H1 (cell line): Measurements from ENCODE around the gene KLF13. TPM values are rescaled to one million over a fixed set of nuclear protein-coding genes. Genes with fewer than 3 reads are reported as not detected.

Source experiments
- ASH2L ChIP-seq: fragments of 200-600, 300-600 bp; sonication (generic); IDR thresholded peaks from one replicate; pipeline ENCODE4 v1.7.1; 2017; ENCODE audit warnings: low read length
- BCL11A ChIP-seq, 2 experiments: IDR thresholded peaks; one replicate each; pipeline ENCODE4 v1.6.1; 2011; ENCODE audit warnings: low read depth in 2 of 2, low read length in 2 of 2, mild to moderate bottlenecking in 2 of 2
- CBX5 ChIP-seq: fragments of 300-800, 300-1000 bp; sonication (generic); IDR thresholded peaks from 2 replicates; pipeline ENCODE4 v1.7.1; 2016; ENCODE audit warnings: antibody characterized with exemption, low read length, low read depth
- CBX8 ChIP-seq: fragments of 300-800, 300-1000 bp; sonication (generic); IDR thresholded peaks from 2 replicates; pipeline ENCODE4 v1.7.1; 2016; ENCODE audit warnings: low read depth, low read length, borderline replicate concordance
- CHD1 ChIP-seq: IDR thresholded peaks from 2 replicates; pipeline ENCODE4 v1.6.1; 2012; ENCODE audit warnings: low read depth, low read length, improper control_type of control experiment
- CREB1 ChIP-seq: IDR thresholded peaks from 2 replicates; pipeline ENCODE4 v1.6.1; 2012; ENCODE audit warnings: inconsistent platforms
- EP300 ChIP-seq, 2 experiments: IDR thresholded peaks; 1 replicate in 1 of 2; 2 replicates in 1 of 2; pipeline ENCODE4 v1.6.1; 2011 to 2012; ENCODE audit warnings: low read depth in 2 of 2, low read length in 2 of 2, mild to moderate bottlenecking in 2 of 2, borderline replicate concordance in 1 of 2, inconsistent platforms in 1 of 2, moderate library complexity in 1 of 2
- FOSL1 ChIP-seq: IDR thresholded peaks from 2 replicates; pipeline ENCODE4 v1.6.1; 2011; ENCODE audit warnings: mild to moderate bottlenecking, low read depth, low read length, moderate library complexity; ENCODE audit not compliant: insufficient read depth
- HDAC2 ChIP-seq, 2 experiments: fragments of 300-600 bp in 1 of 2; sonication (generic) in 1 of 2; IDR thresholded peaks; 2 replicates each; pipeline ENCODE4 v1.6.1; 2011 to 2012; ENCODE audit warnings: low read depth in 2 of 2, low read length in 2 of 2, mild to moderate bottlenecking in 2 of 2, moderate library complexity in 2 of 2, borderline replicate concordance in 1 of 2, inconsistent platforms in 1 of 2
- KDM1A ChIP-seq: fragments of 200-600, 300-600 bp; sonication (generic); IDR thresholded peaks from 2 replicates; pipeline ENCODE4 v1.7.1; 2016; ENCODE audit warnings: mild to moderate bottlenecking, low read length, borderline replicate concordance
- NANOG ChIP-seq: IDR thresholded peaks from 2 replicates; pipeline ENCODE4 v1.6.1; 2011; ENCODE audit warnings: low read length, low read depth, mild to moderate bottlenecking, inconsistent platforms; ENCODE audit not compliant: insufficient read depth, poor library complexity, severe bottlenecking
- PHF8 ChIP-seq: fragments of 200-600 bp; sonication (generic); conservative IDR thresholded peaks from 2 replicates; pipeline ENCODE4 v1.7.1; 2012; ENCODE audit warnings: low read depth, mild to moderate bottlenecking, inconsistent platforms, low read length, moderate library complexity
- POLR2AphosphoS5 ChIP-seq: IDR thresholded peaks from 2 replicates; pipeline ENCODE4 v1.6.1; 2011; ENCODE audit warnings: low read depth, low read length
- POU5F1 ChIP-seq: IDR thresholded peaks from 2 replicates; pipeline ENCODE4 v1.6.1; 2011; ENCODE audit warnings: low read depth, mild to moderate bottlenecking, low read length, moderate library complexity
- RXRA ChIP-seq: IDR thresholded peaks from 2 replicates; pipeline ENCODE4 v1.6.1; 2011; ENCODE audit warnings: low read depth, mild to moderate bottlenecking, low read length, moderate library complexity; ENCODE audit not compliant: insufficient read depth
- SP1 ChIP-seq: IDR thresholded peaks from 2 replicates; pipeline ENCODE4 v1.6.1; 2011; ENCODE audit warnings: low read depth, low read length
- SP4 ChIP-seq: IDR thresholded peaks from 2 replicates; pipeline ENCODE4 v1.6.1; 2012; ENCODE audit warnings: low read length, inconsistent platforms
- SRF ChIP-seq: IDR thresholded peaks from 2 replicates; pipeline ENCODE4 v1.6.1; 2011; ENCODE audit warnings: mild to moderate bottlenecking, low read depth, low read length, moderate library complexity
- TAF1 ChIP-seq: IDR thresholded peaks from 2 replicates; pipeline ENCODE4 v1.6.1; 2011; ENCODE audit warnings: mild to moderate bottlenecking, low read depth, low read length
- TBP ChIP-seq: IDR thresholded peaks from 2 replicates; pipeline ENCODE4 v1.6.1; 2011; ENCODE audit warnings: low read depth, low read length, improper control_type of control experiment
- TEAD4 ChIP-seq: IDR thresholded peaks from 2 replicates; pipeline ENCODE4 v1.6.1; 2012; ENCODE audit warnings: low read depth, low read length, inconsistent platforms, mixed read lengths
- YY1 ChIP-seq: IDR thresholded peaks from 2 replicates; pipeline ENCODE4 v1.6.1; 2011; ENCODE audit warnings: low read depth, mild to moderate bottlenecking, low read length
- polyA plus RNA-seq, 7 experiments: library from polyadenylated mRNA; depleted of rRNA in 3 of 7; stranded (reverse) in 5 of 7; unstranded in 2 of 7; fragments of >200 nt in 5 of 7; fragments of 200-250 nt in 2 of 7; gene quantifications; 1 replicate in 5 of 7; 2 replicates in 1 of 7; 4 replicates in 1 of 7; pipeline versions ENCODE4 v1.2.1 to v1.2.3, GENCODE V29; 2011 to 2013; ENCODE audit warnings: missing spikeins in 2 of 7, mixed read lengths in 2 of 7
- total RNA-seq: library from RNA; stranded (reverse); fragmentation: NEBNext Ultra II Directional; extraction: Animal tissue kit (Norgen Biotek cat#: 25700); gene quantifications from 2 replicates; pipeline ENCODE4 v1.2.1, GENCODE V29; 2021
- TF ChIP-seq, protein P1 (sequence below): IDR thresholded peaks from 2 replicates; pipeline ENCODE4 v1.6.1; 2011; ENCODE audit warnings: low read length, improper control_type of control experiment

KLF13 gene
- total and polyA plus RNA-seq, 2 of the 8 experiments (the other 6 are each of a cell fraction or from before 2014, with no cell fraction given): 18.3 to 33.4 TPM

DNA sequence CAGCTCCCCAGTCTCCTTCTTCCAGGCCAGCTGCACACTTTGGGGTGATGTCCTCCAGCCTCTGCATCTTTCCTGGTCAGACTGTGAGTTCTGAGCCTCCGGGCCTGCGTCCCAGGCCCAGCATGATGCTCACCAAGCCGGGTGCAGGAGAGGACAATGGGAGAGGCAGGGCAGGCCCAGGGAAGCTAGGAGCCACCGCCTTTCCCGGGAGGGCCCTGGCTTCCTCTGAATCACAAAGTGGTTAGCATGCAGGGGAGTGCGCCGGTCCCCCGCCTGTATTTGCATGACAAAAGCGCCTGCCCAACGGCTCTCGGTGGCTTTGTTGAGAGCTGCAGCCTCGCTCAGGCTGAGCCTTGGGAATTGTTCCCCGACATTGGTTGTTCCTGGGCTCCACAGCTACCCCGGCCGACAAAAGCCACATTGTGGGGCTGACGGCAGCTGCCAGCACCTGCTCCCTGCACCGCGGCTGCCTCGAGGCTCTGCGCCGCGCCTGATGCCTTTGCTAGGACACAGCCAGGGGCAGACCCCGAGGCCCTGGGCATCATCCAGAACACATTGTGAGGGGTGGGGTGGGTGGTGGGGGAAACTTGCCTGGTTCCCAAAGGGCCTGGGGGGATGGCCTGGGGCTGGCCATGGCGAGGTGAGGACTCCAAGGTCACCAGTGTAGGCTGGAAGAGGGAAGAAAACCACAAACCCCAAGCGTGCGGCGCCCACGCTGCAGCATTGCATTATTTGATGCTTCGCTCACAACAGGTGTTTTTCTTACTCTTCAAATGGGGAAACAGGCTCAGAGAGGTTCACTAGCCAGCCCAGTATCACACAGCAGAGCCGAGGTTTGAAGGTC is 20.0 kb upstream of the KLF13 start (continued):
- peak in 1 of 2 experiments; percentile 50; a peak in 2 of 4 replicates for TF ChIP-seq HDAC2 (IDR thresholded peaks at IDR 0.05; ENCODE audit: borderline replicate concordance in 1 of 2, low read depth in 2 of 2, low read length in 2 of 2)
- TF ChIP-seq PHF8: no peak
- TF ChIP-seq KDM1A: peak; percentile 91; the same call in 1 of the 2 replicates
- peak; percentile 67 for TF ChIP-seq TBP
- TF ChIP-seq YY1: no peak
- TF ChIP-seq FOSL1: no peak
- no peak for TF ChIP-seq CHD1
- 0 out of 2 replicates have a peak, but pooled peaks have one; percentile 45 for TF ChIP-seq SP1
- TF ChIP-seq TEAD4: 0 out of 2 replicates have a peak, but pooled peaks have one; percentile 1
- no peak; the same call in 1 of the 2 replicates for TF ChIP-seq CREB1
- TF ChIP-seq POU5F1: peak; percentile 100
- TF ChIP-seq SRF: peak; percentile 28; the same call in 1 of the 2 replicates
- TF ChIP-seq, protein P1, sequence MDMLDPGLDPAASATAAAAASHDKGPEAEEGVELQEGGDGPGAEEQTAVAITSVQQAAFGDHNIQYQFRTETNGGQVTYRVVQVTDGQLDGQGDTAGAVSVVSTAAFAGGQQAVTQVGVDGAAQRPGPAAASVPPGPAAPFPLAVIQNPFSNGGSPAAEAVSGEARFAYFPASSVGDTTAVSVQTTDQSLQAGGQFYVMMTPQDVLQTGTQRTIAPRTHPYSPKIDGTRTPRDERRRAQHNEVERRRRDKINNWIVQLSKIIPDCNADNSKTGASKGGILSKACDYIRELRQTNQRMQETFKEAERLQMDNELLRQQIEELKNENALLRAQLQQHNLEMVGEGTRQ: no peak
- TF ChIP-seq CBX5: no peak
- TF ChIP-seq CBX8: no peak
- TF ChIP-seq BCL11A (IDR thresholded peaks at IDR 0.05; ENCODE audit: low read depth in 2 of 2, low read length in 2 of 2): no peak
- TF ChIP-seq SP4: no peak
- TF ChIP-seq NANOG: peak; percentile 73
- peak in 1 of 2 experiments; percentile 79; a peak in 1 of 3 replicates for TF ChIP-seq EP300 (IDR thresholded peaks at IDR 0.05; ENCODE audit: borderline replicate concordance in 1 of 2, low read depth in 2 of 2, low read length in 2 of 2)
- TF ChIP-seq TAF1: peak; percentile 47
- no peak for TF ChIP-seq POLR2AphosphoS5
- TF ChIP-seq ASH2L: peak; percentile 48
- 0 out of 2 replicates have a peak, but pooled peaks have one; percentile 50 for TF ChIP-seq RXRA
